PFSK-1 (cell line): ENCODE measurements around the gene CDK15.

Source experiments
- FOXP2 ChIP-seq: optimal IDR thresholded peaks from 2 replicates; pipeline ENCODE3; 2011; ENCODE audit warnings: borderline replicate concordance, control low read depth, inconsistent platforms; ENCODE audit not compliant: insufficient read depth; ENCODE audit errors: extremely low read length, extremely low read depth
- POLR2AphosphoS5 ChIP-seq: IDR thresholded peaks from 2 replicates; pipeline ENCODE4 v1.6.1; 2012; ENCODE audit warnings: low read depth, mild to moderate bottlenecking, control low read depth, low read length, moderate library complexity
- SIN3A ChIP-seq: IDR thresholded peaks from 2 replicates; pipeline ENCODE4 v1.6.1; 2012; ENCODE audit warnings: mild to moderate bottlenecking, low read length, moderate library complexity, borderline replicate concordance; ENCODE audit not compliant: insufficient read depth
- TAF1 ChIP-seq: IDR thresholded peaks from 2 replicates; pipeline ENCODE4 v1.6.1; 2012; ENCODE audit warnings: low read length, control low read depth, borderline replicate concordance; ENCODE audit not compliant: insufficient read depth
- TF ChIP-seq, protein P1 (sequence below), 2 experiments: IDR thresholded peaks; 2 replicates each; pipeline versions ENCODE4 v1.6.1 to v1.8.0; 2011 to 2012; ENCODE audit warnings: low read depth in 2 of 2, low read length in 2 of 2, control low read depth in 1 of 2, inconsistent platforms in 1 of 2, mild to moderate bottlenecking in 1 of 2, moderate library complexity in 1 of 2; ENCODE audit not compliant: insufficient read depth in 1 of 2

The CDK15 gene

GRCh38 chr2:201933792-201934237 lies 127.5 kb downstream of the CDK15 start:
- TF ChIP-seq TAF1: no peak
- no peak for TF ChIP-seq POLR2AphosphoS5
- no peak for TF ChIP-seq SIN3A
- TF ChIP-seq, protein P1, sequence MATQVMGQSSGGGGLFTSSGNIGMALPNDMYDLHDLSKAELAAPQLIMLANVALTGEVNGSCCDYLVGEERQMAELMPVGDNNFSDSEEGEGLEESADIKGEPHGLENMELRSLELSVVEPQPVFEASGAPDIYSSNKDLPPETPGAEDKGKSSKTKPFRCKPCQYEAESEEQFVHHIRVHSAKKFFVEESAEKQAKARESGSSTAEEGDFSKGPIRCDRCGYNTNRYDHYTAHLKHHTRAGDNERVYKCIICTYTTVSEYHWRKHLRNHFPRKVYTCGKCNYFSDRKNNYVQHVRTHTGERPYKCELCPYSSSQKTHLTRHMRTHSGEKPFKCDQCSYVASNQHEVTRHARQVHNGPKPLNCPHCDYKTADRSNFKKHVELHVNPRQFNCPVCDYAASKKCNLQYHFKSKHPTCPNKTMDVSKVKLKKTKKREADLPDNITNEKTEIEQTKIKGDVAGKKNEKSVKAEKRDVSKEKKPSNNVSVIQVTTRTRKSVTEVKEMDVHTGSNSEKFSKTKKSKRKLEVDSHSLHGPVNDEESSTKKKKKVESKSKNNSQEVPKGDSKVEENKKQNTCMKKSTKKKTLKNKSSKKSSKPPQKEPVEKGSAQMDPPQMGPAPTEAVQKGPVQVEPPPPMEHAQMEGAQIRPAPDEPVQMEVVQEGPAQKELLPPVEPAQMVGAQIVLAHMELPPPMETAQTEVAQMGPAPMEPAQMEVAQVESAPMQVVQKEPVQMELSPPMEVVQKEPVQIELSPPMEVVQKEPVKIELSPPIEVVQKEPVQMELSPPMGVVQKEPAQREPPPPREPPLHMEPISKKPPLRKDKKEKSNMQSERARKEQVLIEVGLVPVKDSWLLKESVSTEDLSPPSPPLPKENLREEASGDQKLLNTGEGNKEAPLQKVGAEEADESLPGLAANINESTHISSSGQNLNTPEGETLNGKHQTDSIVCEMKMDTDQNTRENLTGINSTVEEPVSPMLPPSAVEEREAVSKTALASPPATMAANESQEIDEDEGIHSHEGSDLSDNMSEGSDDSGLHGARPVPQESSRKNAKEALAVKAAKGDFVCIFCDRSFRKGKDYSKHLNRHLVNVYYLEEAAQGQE (IDR thresholded peaks at IDR 0.05; ENCODE audit: insufficient read depth in 1 of 2, low read depth in 2 of 2, low read length in 2 of 2): no peak
- no peak for TF ChIP-seq FOXP2

DNA sequence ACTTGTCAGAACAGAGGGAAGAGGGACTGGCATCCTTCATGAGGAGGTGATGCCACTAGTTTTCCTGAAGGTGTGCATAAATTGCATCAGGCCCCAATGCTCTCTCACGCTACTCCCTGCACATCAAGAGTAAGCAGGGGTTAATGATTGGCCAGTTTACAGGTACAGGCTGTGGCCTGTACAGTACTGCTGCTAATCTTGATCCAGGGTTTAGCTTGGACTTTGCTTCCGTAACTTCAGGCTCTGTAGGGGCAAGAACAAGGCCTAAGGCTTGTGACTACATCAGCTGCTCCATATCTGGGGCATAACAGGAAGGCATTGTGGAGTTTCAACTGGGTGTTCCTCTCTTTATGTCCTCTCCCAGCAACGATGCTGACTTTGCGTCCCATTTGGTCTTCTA lies 130.5 kb downstream of the CDK15 start:
- TF ChIP-seq FOXP2: no peak
- TF ChIP-seq SIN3A: no peak
- TF ChIP-seq TAF1: no peak
- TF ChIP-seq POLR2AphosphoS5: no peak
- TF ChIP-seq, protein P1 (IDR thresholded peaks at IDR 0.05; ENCODE audit: insufficient read depth in 1 of 2, low read depth in 2 of 2, low read length in 2 of 2): no peak

DNA sequence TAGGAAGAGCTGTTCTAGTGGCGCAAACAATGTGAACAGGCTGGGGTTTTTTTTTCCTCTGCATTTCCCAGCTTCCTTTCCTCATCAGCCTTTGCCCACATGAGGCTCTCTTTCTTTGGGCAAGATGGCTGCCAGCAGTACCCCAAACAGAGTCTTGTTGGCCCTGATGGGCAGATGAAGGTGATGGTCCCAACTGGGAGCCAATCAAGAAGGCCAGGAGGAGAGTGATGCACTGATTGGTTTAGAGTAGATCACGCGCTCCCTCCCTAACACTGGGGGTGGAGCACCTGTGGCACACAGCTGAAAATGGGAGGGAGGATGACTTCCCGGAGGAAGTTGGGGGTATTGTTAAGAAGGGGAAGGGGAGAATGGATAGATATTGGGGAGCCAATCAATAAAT lies 131.0 kb downstream of the CDK15 start:
- TF ChIP-seq, protein P1 (IDR thresholded peaks at IDR 0.05; ENCODE audit: insufficient read depth in 1 of 2, low read depth in 2 of 2, low read length in 2 of 2): no peak
- TF ChIP-seq FOXP2 (no peak), POLR2AphosphoS5 (no peak), SIN3A (no peak), TAF1 (no peak)

DNA sequence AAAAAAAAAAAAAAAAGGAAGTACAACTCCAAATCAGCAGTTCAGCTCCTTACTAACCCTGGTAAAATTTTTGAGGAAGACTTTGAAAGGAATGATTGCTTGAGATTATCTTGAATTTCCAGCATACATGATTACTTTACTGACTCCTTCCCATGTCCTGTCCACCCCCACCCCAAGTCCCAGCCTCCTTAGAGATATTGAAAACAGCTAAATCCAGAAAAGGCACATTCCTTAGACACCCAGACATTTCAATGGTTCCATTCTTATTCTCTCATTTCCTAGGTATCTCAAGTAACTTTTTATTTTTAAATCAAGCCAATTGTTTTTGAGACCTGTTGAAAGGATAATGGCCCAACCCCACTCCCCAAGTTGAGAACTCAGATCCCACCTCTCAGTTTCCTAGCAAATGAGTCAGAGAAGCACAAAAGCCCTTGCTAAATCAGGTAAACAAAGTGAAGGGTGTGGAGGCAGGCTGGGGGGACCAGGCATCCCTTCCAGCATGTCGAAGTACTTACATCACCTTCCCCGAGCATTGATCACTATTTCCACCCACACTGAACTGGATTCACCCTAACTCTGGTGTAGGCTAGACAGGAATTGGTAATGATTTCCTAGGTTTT lies 131.9 kb downstream of the CDK15 start:
- TF ChIP-seq FOXP2 (no peak), SIN3A (no peak), TAF1 (no peak), POLR2AphosphoS5 (no peak)
- TF ChIP-seq, protein P1 (IDR thresholded peaks at IDR 0.05; ENCODE audit: insufficient read depth in 1 of 2, low read depth in 2 of 2, low read length in 2 of 2): no peak
